Immature natural killer cell (primary cell): ENCODE data around the gene CDKN2C. TPM values are rescaled to one million over a fixed set of nuclear protein-coding genes. Genes with fewer than 3 reads are reported as not detected.
A peak's percentile ranks its signal among the peaks of the same experiment; 100 is the strongest.

Experiments
- DNase-seq, 3 donors: peaks; one replicate each; pipeline ENCODE4 v3.0.0; 2022; ENCODE audit warnings: mixed read lengths in 1 of 3
- H3K27ac Mint-ChIP-seq, 6 donors: one replicate each; pipeline ENCODE4 v1.8.0; 2020; ENCODE audit warnings: mixed read lengths in 6 of 6, mild to moderate bottlenecking in 5 of 6, inconsistent platforms in 4 of 6, moderate library complexity in 3 of 6
- H3K27me3 Mint-ChIP-seq, 3 donors: one replicate each; pipeline ENCODE4 v1.8.0; 2020 to 2021; ENCODE audit warnings: low read depth in 3 of 3, mild to moderate bottlenecking in 3 of 3, mixed read lengths in 3 of 3, moderate library complexity in 3 of 3, inconsistent platforms in 1 of 3
- H3K36me3 Mint-ChIP-seq, 3 donors: one replicate each; pipeline ENCODE4 v1.8.0; 2020; ENCODE audit warnings: mixed read lengths in 3 of 3, inconsistent platforms in 2 of 3, mild to moderate bottlenecking in 2 of 3
- H3K4me1 Mint-ChIP-seq, 2 donors: one replicate each; pipeline ENCODE4 v1.8.0; 2020; ENCODE audit warnings: inconsistent platforms in 2 of 2, mild to moderate bottlenecking in 2 of 2, mixed read lengths in 2 of 2, moderate library complexity in 1 of 2
- H3K4me3 Mint-ChIP-seq, 5 donors: one replicate each; pipeline ENCODE4 v1.8.0; 2020; ENCODE audit warnings: mild to moderate bottlenecking in 5 of 5, mixed read lengths in 5 of 5, inconsistent platforms in 3 of 5, moderate library complexity in 3 of 5
- H3K9me3 Mint-ChIP-seq, 6 donors: one replicate each; pipeline ENCODE4 v1.8.0; 2020; ENCODE audit warnings: mild to moderate bottlenecking in 6 of 6, mixed read lengths in 6 of 6, inconsistent platforms in 4 of 6, moderate library complexity in 3 of 6
- polyA plus RNA-seq, 3 donors: library from polyadenylated mRNA; unstranded; fragments of 300-500 nt; fragmentation: Illumina TruSeq; gene quantifications; one replicate each; pipeline ENCODE4 v1.2.3, GENCODE V29; 2021

The CDKN2C gene
- polyA plus RNA-seq, 3 donors from 2014 or later: 12.7 to 22.8 (median 18.2) TPM

DNA sequence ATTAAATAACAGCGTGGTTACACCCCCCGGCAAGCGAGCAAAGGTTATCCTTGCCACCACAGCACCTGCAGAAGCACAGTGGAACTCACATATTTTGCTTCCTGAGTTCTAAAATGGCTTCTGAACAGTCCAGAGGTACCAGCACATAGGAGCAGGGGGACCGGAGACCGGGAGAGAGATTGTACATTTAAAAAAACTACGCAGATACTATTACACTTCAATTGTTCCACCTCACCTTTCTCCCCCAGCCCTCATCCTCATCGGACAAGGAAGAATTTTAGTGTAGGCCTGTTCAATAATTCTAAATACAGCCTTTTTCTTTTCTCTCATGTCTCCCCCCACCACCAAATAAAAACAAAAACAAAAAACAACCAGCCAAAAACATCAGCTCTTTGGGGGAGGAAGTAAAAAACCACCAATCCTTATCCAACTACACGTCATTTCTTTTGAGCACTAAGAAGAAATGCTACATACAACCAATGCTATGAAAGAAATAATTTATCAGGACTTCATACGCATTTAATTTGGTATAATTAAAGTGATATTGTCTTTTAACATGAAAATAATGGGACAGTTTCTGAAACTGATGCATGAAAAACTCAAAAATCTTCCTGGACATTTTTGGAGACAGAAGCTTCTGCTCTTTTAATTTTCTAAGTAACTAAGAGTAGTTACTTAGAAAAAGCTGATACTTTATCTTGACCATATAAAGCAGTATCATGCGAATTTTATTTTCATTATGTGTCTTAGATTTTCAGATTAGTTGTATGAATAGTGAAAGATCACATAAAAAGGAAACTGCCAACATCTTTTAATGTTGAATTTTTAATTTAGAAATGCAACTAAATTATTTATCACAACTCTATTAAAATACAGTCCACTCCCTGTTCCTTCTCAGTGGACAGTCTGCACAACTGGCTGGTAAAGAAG, 9.1 kb downstream of the CDKN2C start:
- no peak for DNase-seq
- Mint-ChIP-seq H3K4me1 (peaks cover 22 to 28% of the 10 kb centered on the region in 2 donors), H3K9me3 (no peaks in the 10 kb centered on the region), H3K36me3 (peaks cover 0 to 5% (median 3%) of the 10 kb centered on the region in 3 donors), H3K27me3 (peaks cover 5 to 13% (median 6%) of the 10 kb centered on the region in 3 donors), H3K4me3 (peak overlapping the region; percentile 87 to 92 (median 89)), H3K27ac (peak overlapping the region; percentile 65 to 92 (median 82))

DNA sequence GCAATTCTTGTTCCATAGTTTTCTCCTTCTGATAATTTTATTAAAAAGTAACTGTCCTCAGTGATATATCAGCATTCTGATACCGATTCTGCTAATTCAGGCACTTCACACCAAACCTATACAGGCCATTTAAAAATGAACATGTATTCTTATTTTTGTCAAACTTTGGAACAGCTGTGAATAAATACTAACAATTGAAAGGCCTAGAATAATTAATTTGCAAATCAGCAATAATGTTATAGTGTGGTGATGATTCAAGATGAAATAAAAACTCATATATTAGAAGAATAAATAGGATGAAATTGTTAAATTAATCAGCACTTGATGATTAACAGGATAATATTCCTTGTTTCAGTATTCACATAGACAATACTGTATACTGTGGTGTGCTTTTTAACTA, 9.9 kb downstream of the CDKN2C start:
- Mint-ChIP-seq H3K27ac (peak overlapping the region in 1 of 6 donors; percentile 24), H3K27me3 (peaks cover 5 to 13% (median 6%) of the 10 kb centered on the region in 3 donors), H3K36me3 (no peaks in the 10 kb centered on the region), H3K9me3 (no peaks in the 10 kb centered on the region), H3K4me3 (peak overlapping the region in 1 of 5 donors; percentile 22), H3K4me1 (peaks cover 22 to 28% of the 10 kb centered on the region in 2 donors)
- no peak for DNase-seq

DNA sequence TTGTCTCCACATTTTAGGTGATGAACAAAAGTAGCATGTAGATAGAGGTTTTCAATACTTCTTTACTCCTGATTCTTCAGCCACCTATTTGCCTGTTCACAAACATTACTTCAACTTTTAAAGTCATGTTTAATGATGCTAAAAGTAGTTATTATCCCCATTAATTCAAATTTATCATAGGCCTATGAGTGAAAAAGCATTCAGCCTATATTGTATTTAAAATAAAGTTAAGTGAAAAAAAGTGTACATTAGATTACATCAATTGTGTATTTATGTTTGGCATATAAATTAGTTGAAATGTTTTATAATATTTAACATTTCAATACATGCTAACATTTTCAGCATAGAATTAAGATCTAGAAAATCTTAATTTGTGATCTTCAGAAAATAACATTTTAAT, 10.5 kb downstream of the CDKN2C start:
- Mint-ChIP-seq H3K36me3 (no peaks in the 10 kb centered on the region), H3K4me1 (peaks cover 22 to 28% of the 10 kb centered on the region in 2 donors), H3K9me3 (no peaks in the 10 kb centered on the region), H3K27me3 (peaks cover 5 to 13% (median 6%) of the 10 kb centered on the region in 3 donors), H3K27ac (no peak overlapping the region), H3K4me3 (no peak overlapping the region)
- no peak for DNase-seq

- H3K36me3 Mint-ChIP-seq: no peaks in the 10 kb centered on the region
- no peak overlapping the region for H3K27ac Mint-ChIP-seq
- DNase-seq: no peak
- no peaks in the 10 kb centered on the region for H3K9me3 Mint-ChIP-seq
- no peak overlapping the region for H3K4me3 Mint-ChIP-seq
- H3K27me3 Mint-ChIP-seq: peaks cover 5 to 13% (median 6%) of the 10 kb centered on the region in 3 donors
- H3K4me1 Mint-ChIP-seq: peaks cover 14 to 19% of the 10 kb centered on the region in 2 donors
These were observed 11.7 kb downstream of the CDKN2C start for GRCh38 chr1:50981741-50982140.

DNA sequence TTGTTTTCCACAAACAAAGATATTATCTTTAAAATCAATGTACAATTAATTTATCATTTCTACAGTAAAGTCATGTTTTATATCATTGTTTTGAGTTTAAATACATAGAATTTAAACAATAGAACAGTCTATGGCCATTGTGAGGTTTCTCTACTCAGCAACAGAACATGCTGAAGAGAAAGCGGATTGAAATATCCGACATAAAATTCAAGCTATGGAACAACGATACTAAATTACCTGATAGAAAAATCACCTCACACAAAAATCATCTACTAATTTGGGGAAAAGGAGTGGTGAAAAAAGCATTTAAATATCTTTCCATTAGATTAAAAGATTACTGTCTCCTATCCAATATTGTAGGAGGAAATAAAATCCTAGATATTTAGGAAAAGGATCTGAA, 12.6 kb downstream of the CDKN2C start:
- H3K27ac Mint-ChIP-seq: no peak overlapping the region
- no peaks in the 10 kb centered on the region for H3K36me3 Mint-ChIP-seq
- no peak overlapping the region for H3K4me3 Mint-ChIP-seq
- no peak for DNase-seq
- peaks cover 13 to 14% of the 10 kb centered on the region in 2 donors for H3K4me1 Mint-ChIP-seq
- no peaks in the 10 kb centered on the region for H3K9me3 Mint-ChIP-seq
- peaks cover 5 to 7% (median 6%) of the 10 kb centered on the region in 3 donors for H3K27me3 Mint-ChIP-seq

GRCh38 chr1:50983219-50983802, 13.3 kb downstream of the CDKN2C start:
- H3K4me3 Mint-ChIP-seq: no peak overlapping the region
- peaks cover 5 to 7% (median 6%) of the 10 kb centered on the region in 3 donors for H3K27me3 Mint-ChIP-seq
- no peak for DNase-seq
- peaks cover 11 to 13% of the 10 kb centered on the region in 2 donors for H3K4me1 Mint-ChIP-seq
- H3K9me3 Mint-ChIP-seq: no peaks in the 10 kb centered on the region
- H3K36me3 Mint-ChIP-seq: no peaks in the 10 kb centered on the region
- no peak overlapping the region for H3K27ac Mint-ChIP-seq

DNA sequence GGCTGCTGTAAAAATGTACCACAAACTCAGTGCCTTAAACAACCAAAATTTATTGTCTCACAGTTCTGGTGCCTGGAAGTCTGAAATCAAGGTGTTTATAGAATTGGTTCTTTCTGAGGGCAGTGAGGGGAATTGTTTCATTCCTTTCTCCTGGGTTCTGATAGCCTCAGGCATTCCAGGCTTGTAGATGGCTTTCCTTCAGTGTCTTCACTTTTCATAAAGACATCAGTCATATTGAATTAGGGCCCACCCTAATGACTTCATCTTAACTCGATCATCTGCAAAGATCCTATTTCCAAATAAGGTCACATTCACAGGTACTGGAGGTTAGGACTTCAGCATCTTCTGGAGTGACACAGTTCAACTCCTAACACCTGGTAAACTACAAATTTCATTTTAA, 15.0 kb downstream of the CDKN2C start:
- H3K36me3 Mint-ChIP-seq: no peaks in the 10 kb centered on the region
- no peaks in the 10 kb centered on the region for H3K9me3 Mint-ChIP-seq
- H3K27ac Mint-ChIP-seq: no peak overlapping the region

GRCh38 chr1:50986653-50987052, 16.6 kb downstream of the CDKN2C start:
- Mint-ChIP-seq H3K4me1 (no peaks in the 10 kb centered on the region), H3K27me3 (no peaks in the 10 kb centered on the region), H3K36me3 (no peaks in the 10 kb centered on the region), H3K9me3 (no peaks in the 10 kb centered on the region), H3K27ac (no peak overlapping the region), H3K4me3 (no peak overlapping the region)
- no peak for DNase-seq

More for the DNA sequence above, 15.0 kb downstream of the CDKN2C start:
- DNase-seq: no peak
- Mint-ChIP-seq H3K27me3 (no peaks in the 10 kb centered on the region), H3K4me1 (no peaks in the 10 kb centered on the region), H3K4me3 (no peak overlapping the region)

- Mint-ChIP-seq H3K4me1 (no peaks in the 10 kb centered on the region), H3K27me3 (no peaks in the 10 kb centered on the region), H3K9me3 (no peaks in the 10 kb centered on the region), H3K27ac (no peak overlapping the region), H3K36me3 (no peaks in the 10 kb centered on the region), H3K4me3 (no peak overlapping the region)
- no peak for DNase-seq
These were observed 19.6 kb downstream of the CDKN2C start for GRCh38 chr1:50989694-50990093.

- H3K36me3 Mint-ChIP-seq: no peaks in the 10 kb centered on the region
- no peak for DNase-seq
- H3K4me3 Mint-ChIP-seq: no peak overlapping the region
- no peak overlapping the region for H3K27ac Mint-ChIP-seq
- H3K9me3 Mint-ChIP-seq: no peaks in the 10 kb centered on the region
- no peaks in the 10 kb centered on the region for H3K4me1 Mint-ChIP-seq
- no peaks in the 10 kb centered on the region for H3K27me3 Mint-ChIP-seq
These were observed 22.7 kb downstream of the CDKN2C start for GRCh38 chr1:50992532-50993318.

GRCh38 chr1:50993645-50994044, 23.6 kb downstream of the CDKN2C start:
- Mint-ChIP-seq H3K36me3 (no peaks in the 10 kb centered on the region), H3K27ac (no peak overlapping the region), H3K4me3 (no peak overlapping the region), H3K9me3 (no peaks in the 10 kb centered on the region), H3K27me3 (no peaks in the 10 kb centered on the region), H3K4me1 (no peaks in the 10 kb centered on the region)
- no peak for DNase-seq

DNA sequence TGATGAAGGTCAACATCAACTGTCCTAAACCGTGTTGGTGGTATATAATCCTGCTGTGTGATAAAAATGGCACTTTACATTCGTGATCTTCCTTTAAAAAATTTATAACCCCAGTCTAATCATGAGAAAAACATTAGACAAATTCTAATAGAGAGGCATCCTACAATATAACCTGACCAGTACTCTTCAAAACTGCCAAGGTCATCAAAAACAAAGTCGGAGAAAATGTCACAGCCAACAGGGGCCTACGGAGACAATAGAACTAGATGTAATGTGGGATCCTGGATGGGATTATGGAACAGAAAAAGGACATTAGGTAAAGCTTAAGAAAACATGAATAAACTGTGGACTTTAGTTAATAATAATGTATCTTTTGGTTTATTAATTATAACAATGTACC, 25.0 kb downstream of the CDKN2C start:
- Mint-ChIP-seq H3K4me1 (no peaks in the 10 kb centered on the region), H3K9me3 (no peaks in the 10 kb centered on the region), H3K27ac (no peak overlapping the region), H3K4me3 (no peak overlapping the region), H3K36me3 (no peaks in the 10 kb centered on the region), H3K27me3 (no peaks in the 10 kb centered on the region)
- DNase-seq: no peak

- Mint-ChIP-seq H3K36me3 (no peaks in the 10 kb centered on the region), H3K4me1 (no peaks in the 10 kb centered on the region), H3K27me3 (no peaks in the 10 kb centered on the region), H3K4me3 (no peak overlapping the region), H3K9me3 (no peaks in the 10 kb centered on the region), H3K27ac (no peak overlapping the region)
- DNase-seq: no peak
These were observed 25.6 kb downstream of the CDKN2C start for GRCh38 chr1:50995651-50996050.

- no peaks in the 10 kb centered on the region for H3K36me3 Mint-ChIP-seq
- no peaks in the 10 kb centered on the region for H3K4me1 Mint-ChIP-seq
- no peaks in the 10 kb centered on the region for H3K9me3 Mint-ChIP-seq
- peak overlapping the region in 1 of 6 donors; percentile 9 for H3K27ac Mint-ChIP-seq
- no peaks in the 10 kb centered on the region for H3K27me3 Mint-ChIP-seq
- H3K4me3 Mint-ChIP-seq: no peak overlapping the region
- DNase-seq: no peak
These were observed 26.0 kb downstream of the CDKN2C start for GRCh38 chr1:50996083-50996482.
